Endodermal cell (in vitro differentiated cells): Measurements from ENCODE around the gene DIPK1A. TPM values are rescaled to one million over a fixed set of nuclear protein-coding genes. Genes with fewer than 3 reads are reported as not detected.

Experiments used
- DNase-seq: peaks from one replicate; pipeline ENCODE4 v3.0.0-alpha.2; 2017
- H3K27ac ChIP-seq: 2 replicates; pipeline ENCODE4 v1.5.1; 2013; ENCODE audit warnings: mild to moderate bottlenecking, low read depth, low read length, moderate library complexity
- H3K27me3 ChIP-seq: 2 replicates; pipeline ENCODE4 v1.6.1; 2013; ENCODE audit warnings: mild to moderate bottlenecking, low read length, moderate library complexity; ENCODE audit not compliant: insufficient read depth, control insufficient read depth, poor library complexity, severe bottlenecking
- H3K36me3 ChIP-seq: 2 replicates; pipeline ENCODE4 v1.7.0; 2013; ENCODE audit warnings: mild to moderate bottlenecking, low read length, moderate library complexity; ENCODE audit not compliant: control insufficient read depth, insufficient read depth
- H3K4me1 ChIP-seq: one replicate; pipeline ENCODE4 v1.7.0; 2013; ENCODE audit warnings: low read length; ENCODE audit not compliant: control insufficient read depth, insufficient read depth
- H3K4me3 ChIP-seq: 2 replicates; pipeline ENCODE4 v1.5.1; 2013; ENCODE audit warnings: mild to moderate bottlenecking, low read length, moderate library complexity
- H3K9ac ChIP-seq: 2 replicates; pipeline ENCODE4 v1.6.1; 2013; ENCODE audit warnings: mild to moderate bottlenecking, low read length, moderate library complexity; ENCODE audit not compliant: poor library complexity, severe bottlenecking; ENCODE audit errors: extremely low read depth
- H3K9me3 ChIP-seq: 2 replicates; pipeline ENCODE4 v1.6.1; 2013; ENCODE audit warnings: mild to moderate bottlenecking, low read length, moderate library complexity; ENCODE audit not compliant: control insufficient read depth
- H3K27ac Mint-ChIP-seq: 2 replicates; pipeline ENCODE4 v1.8.0; 2020; ENCODE audit warnings: mixed read lengths
- H3K27me3 Mint-ChIP-seq: 2 replicates; pipeline ENCODE4 v1.8.0; 2021; ENCODE audit warnings: mild to moderate bottlenecking, mixed read lengths; ENCODE audit not compliant: insufficient read depth
- H3K36me3 Mint-ChIP-seq: 2 replicates; pipeline ENCODE4 v1.8.0; 2020; ENCODE audit warnings: low read depth, mixed read lengths
- H3K4me1 Mint-ChIP-seq: 2 replicates; pipeline ENCODE4 v1.8.0; 2020; ENCODE audit warnings: mixed read lengths
- H3K4me3 Mint-ChIP-seq: 2 replicates; pipeline ENCODE4 v1.8.0; 2020; ENCODE audit warnings: mild to moderate bottlenecking, moderate library complexity, mixed read lengths
- H3K9me3 Mint-ChIP-seq: 2 replicates; pipeline ENCODE4 v1.8.0; 2020; ENCODE audit warnings: mild to moderate bottlenecking, mixed read lengths
- WGBS, 2 experiments: methylation state at CpG; one replicate each; pipeline versions ENCODE4 v1.1.5 to v1.1.7; 2013; ENCODE audit warnings: missing lambda C conversion rate in 2 of 2, mixed read lengths in 1 of 2; ENCODE audit not compliant: insufficient coverage in 1 of 2, insufficient read length in 1 of 2; 5-methylcytosine and 5-hydroxymethylcytosine counted together
- total RNA-seq, 2 donors: library from RNA; stranded (reverse); fragmentation: NEBNext Ultra II Directional in 1 of 2; extraction: Animal tissue kit (Norgen Biotek cat#: 25700) in 1 of 2; gene quantifications; 2 replicates in 1 of 2; 3 replicates in 1 of 2; pipeline ENCODE4 v1.2.1, GENCODE V29; 2021
- TF ChIP-seq, protein P1 (sequence below): fragments of 200-600 bp; sonication (generic); conservative IDR thresholded peaks from 2 replicates; pipeline ENCODE4 v1.5.0; 2021; ENCODE audit warnings: antibody characterized with exemption, mild to moderate bottlenecking

Gene DIPK1A
- total RNA-seq, 2 donors from 2014 or later, result 4.0 to 6.6 TPM

DNA sequence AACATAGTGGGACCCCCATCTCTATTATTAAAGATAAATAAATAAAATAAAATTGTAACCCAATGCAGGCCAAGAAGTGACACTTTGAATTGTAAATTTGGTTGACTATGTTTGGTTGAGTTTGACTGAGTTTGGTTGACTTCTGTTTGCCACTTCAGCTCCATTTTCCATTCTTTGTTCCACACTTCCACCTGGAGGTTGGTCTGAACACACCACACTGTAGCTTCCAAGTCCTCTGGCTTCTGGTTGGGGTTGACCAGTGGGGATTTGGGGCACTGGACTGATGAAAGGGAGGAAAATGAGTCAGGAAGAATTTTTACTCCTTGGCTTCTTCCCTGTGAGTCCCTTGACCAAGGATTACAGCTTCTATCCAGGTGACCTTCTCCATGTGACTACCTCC lies 40.6 kb upstream of the DIPK1A start:
- H3K36me3 Mint-ChIP-seq, result no peaks in the 10 kb centered on the region
- no peaks in the 10 kb centered on the region for H3K27me3 ChIP-seq
- TF ChIP-seq, protein P1, sequence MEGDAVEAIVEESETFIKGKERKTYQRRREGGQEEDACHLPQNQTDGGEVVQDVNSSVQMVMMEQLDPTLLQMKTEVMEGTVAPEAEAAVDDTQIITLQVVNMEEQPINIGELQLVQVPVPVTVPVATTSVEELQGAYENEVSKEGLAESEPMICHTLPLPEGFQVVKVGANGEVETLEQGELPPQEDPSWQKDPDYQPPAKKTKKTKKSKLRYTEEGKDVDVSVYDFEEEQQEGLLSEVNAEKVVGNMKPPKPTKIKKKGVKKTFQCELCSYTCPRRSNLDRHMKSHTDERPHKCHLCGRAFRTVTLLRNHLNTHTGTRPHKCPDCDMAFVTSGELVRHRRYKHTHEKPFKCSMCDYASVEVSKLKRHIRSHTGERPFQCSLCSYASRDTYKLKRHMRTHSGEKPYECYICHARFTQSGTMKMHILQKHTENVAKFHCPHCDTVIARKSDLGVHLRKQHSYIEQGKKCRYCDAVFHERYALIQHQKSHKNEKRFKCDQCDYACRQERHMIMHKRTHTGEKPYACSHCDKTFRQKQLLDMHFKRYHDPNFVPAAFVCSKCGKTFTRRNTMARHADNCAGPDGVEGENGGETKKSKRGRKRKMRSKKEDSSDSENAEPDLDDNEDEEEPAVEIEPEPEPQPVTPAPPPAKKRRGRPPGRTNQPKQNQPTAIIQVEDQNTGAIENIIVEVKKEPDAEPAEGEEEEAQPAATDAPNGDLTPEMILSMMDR, result peak; percentile 25
- H3K4me3 Mint-ChIP-seq, result no peak overlapping the region
- no peak overlapping the region for H3K27ac Mint-ChIP-seq
- DNase-seq, result no peak
- H3K9me3 Mint-ChIP-seq, result no peaks in the 10 kb centered on the region
- no peak overlapping the region for H3K9ac ChIP-seq
- no peaks in the 10 kb centered on the region for H3K9me3 ChIP-seq
- H3K4me3 ChIP-seq, result no peak overlapping the region
- H3K4me1 ChIP-seq, result peaks cover 4% of the 10 kb centered on the region
- H3K27ac ChIP-seq, result no peak overlapping the region
- H3K27me3 Mint-ChIP-seq, result no peaks in the 10 kb centered on the region
- H3K4me1 Mint-ChIP-seq, result peaks cover 11% of the 10 kb centered on the region
- H3K36me3 ChIP-seq, result no peaks in the 10 kb centered on the region

GRCh38 chr1:93000751-93001175 lies 39.5 kb upstream of the DIPK1A start:
- no peaks in the 10 kb centered on the region for H3K27me3 Mint-ChIP-seq
- peak overlapping the region; percentile 79 for H3K27ac Mint-ChIP-seq
- no peaks in the 10 kb centered on the region for H3K27me3 ChIP-seq
- no peak for DNase-seq
- H3K9me3 ChIP-seq, result no peaks in the 10 kb centered on the region
- H3K4me1 ChIP-seq, result peaks cover 4% of the 10 kb centered on the region
- H3K4me1 Mint-ChIP-seq, result peaks cover 18% of the 10 kb centered on the region
- WGBS, 2 experiments, result 87% methylated on average over 1 of the region's 2 CpGs; no CpG with 5 or more reads in 1 of the 2 experiments
- no peaks in the 10 kb centered on the region for H3K9me3 Mint-ChIP-seq
- H3K27ac ChIP-seq, result no peak overlapping the region
- no peaks in the 10 kb centered on the region for H3K36me3 Mint-ChIP-seq
- no peak overlapping the region for H3K9ac ChIP-seq
- H3K4me3 ChIP-seq, result no peak overlapping the region
- TF ChIP-seq, protein P1, result no peak
- H3K4me3 Mint-ChIP-seq, result no peak overlapping the region
- H3K36me3 ChIP-seq, result no peaks in the 10 kb centered on the region

- H3K27ac ChIP-seq, result no peak overlapping the region
- no peak overlapping the region for H3K4me3 Mint-ChIP-seq
Observed at GRCh38 chr1:93000291-93000690, 39.0 kb upstream of the DIPK1A start.

More at GRCh38 chr1:93000291-93000690, 39.0 kb upstream of the DIPK1A start:
- Histone ChIP-seq H3K9me3 (no peaks in the 10 kb centered on the region), H3K4me1 (peaks cover 4% of the 10 kb centered on the region), H3K36me3 (no peaks in the 10 kb centered on the region), H3K4me3 (no peak overlapping the region), H3K9ac (no peak overlapping the region), H3K27me3 (no peaks in the 10 kb centered on the region)
- WGBS, 2 experiments, result 34% methylated on average over 2 of the region's 2 CpGs; no CpG with 5 or more reads in 1 of the 2 experiments
- H3K27ac Mint-ChIP-seq, result peak overlapping the region; percentile 79
- no peaks in the 10 kb centered on the region for H3K27me3 Mint-ChIP-seq
- DNase-seq, result peak; percentile 88
- TF ChIP-seq, protein P1, result no peak
- H3K4me1 Mint-ChIP-seq, result peaks cover 21% of the 10 kb centered on the region
- H3K36me3 Mint-ChIP-seq, result no peaks in the 10 kb centered on the region
- no peaks in the 10 kb centered on the region for H3K9me3 Mint-ChIP-seq
